Measurements from ENCODE around the gene URB2. TPM values are rescaled to one million over a fixed set of nuclear protein-coding genes. Genes with fewer than 3 reads are reported as not detected.

URB2 gene
- total RNA-seq, 1 experiment from 2014 or later: 24.6 TPM

- Mint-ChIP-seq H3K27me3 (ENCODE audit: low read depth) (no peaks in the 10 kb centered on the region), H3K36me3 (no peaks in the 10 kb centered on the region), H3K4me1 (peaks cover 23% of the 10 kb centered on the region), H3K9me3 (no peaks in the 10 kb centered on the region), H3K27ac (no peak overlapping the region), H3K4me3 (no peak overlapping the region)
- ChIA-PET CTCF (interaction anchor here (0.6 to 1.9 kb wide), 2 partner anchors 60 to 548 kb away, joined by 3 to 7 read pairs; partner anchors contain the start of gene ABCB10), POLR2A (no interaction called here)
- ATAC-seq (no peak), DNase-seq (ENCODE audit: low spot score) (no peak)
- TF ChIP-seq GRHL2 (CRISPR knock-in tag; IDR thresholded peaks at IDR 0.05; ENCODE audit: insufficient replicate concordance, severe bottlenecking) (no peak), ETV6 (CRISPR knock-in tag; IDR thresholded peaks at IDR 0.05) (no peak), TP53 (CRISPR knock-in tag; IDR thresholded peaks at IDR 0.05) (no peak), E2F4 (CRISPR knock-in tag; IDR thresholded peaks at IDR 0.05; ENCODE audit: borderline replicate concordance, low read depth) (no peak), ZBTB43 (CRISPR knock-in tag; IDR thresholded peaks at IDR 0.05) (no peak), ZNF219 (CRISPR knock-in tag; IDR thresholded peaks at IDR 0.05; ENCODE audit: borderline replicate concordance) (no peak), ZNF532 (CRISPR knock-in tag; IDR thresholded peaks at IDR 0.05; ENCODE audit: borderline replicate concordance) (no peak), SOX15 (CRISPR knock-in tag; IDR thresholded peaks at IDR 0.05) (no peak), ESRRA (CRISPR knock-in tag; IDR thresholded peaks at IDR 0.05; ENCODE audit: borderline replicate concordance) (no peak), SMAD4 (CRISPR knock-in tag; IDR thresholded peaks at IDR 0.05) (no peak)
- TF ChIP-seq, protein P1, sequence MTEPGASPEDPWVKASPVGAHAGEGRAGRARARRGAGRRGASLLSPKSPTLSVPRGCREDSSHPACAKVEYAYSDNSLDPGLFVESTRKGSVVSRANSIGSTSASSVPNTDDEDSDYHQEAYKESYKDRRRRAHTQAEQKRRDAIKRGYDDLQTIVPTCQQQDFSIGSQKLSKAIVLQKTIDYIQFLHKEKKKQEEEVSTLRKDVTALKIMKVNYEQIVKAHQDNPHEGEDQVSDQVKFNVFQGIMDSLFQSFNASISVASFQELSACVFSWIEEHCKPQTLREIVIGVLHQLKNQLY (CRISPR knock-in tag; IDR thresholded peaks at IDR 0.05): no peak
- TF ChIP-seq, protein P2, sequence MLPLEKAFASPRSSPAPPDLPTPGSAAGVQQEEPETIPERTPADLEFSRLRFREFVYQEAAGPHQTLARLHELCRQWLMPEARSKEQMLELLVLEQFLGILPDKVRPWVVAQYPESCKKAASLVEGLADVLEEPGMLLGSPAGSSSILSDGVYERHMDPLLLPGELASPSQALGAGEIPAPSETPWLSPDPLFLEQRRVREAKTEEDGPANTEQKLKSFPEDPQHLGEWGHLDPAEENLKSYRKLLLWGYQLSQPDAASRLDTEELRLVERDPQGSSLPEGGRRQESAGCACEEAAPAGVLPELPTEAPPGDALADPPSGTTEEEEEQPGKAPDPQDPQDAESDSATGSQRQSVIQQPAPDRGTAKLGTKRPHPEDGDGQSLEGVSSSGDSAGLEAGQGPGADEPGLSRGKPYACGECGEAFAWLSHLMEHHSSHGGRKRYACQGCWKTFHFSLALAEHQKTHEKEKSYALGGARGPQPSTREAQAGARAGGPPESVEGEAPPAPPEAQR (CRISPR knock-in tag; IDR thresholded peaks at IDR 0.05): no peak
- TF ChIP-seq, protein P3, sequence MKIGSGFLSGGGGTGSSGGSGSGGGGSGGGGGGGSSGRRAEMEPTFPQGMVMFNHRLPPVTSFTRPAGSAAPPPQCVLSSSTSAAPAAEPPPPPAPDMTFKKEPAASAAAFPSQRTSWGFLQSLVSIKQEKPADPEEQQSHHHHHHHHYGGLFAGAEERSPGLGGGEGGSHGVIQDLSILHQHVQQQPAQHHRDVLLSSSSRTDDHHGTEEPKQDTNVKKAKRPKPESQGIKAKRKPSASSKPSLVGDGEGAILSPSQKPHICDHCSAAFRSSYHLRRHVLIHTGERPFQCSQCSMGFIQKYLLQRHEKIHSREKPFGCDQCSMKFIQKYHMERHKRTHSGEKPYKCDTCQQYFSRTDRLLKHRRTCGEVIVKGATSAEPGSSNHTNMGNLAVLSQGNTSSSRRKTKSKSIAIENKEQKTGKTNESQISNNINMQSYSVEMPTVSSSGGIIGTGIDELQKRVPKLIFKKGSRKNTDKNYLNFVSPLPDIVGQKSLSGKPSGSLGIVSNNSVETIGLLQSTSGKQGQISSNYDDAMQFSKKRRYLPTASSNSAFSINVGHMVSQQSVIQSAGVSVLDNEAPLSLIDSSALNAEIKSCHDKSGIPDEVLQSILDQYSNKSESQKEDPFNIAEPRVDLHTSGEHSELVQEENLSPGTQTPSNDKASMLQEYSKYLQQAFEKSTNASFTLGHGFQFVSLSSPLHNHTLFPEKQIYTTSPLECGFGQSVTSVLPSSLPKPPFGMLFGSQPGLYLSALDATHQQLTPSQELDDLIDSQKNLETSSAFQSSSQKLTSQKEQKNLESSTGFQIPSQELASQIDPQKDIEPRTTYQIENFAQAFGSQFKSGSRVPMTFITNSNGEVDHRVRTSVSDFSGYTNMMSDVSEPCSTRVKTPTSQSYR (CRISPR knock-in tag; IDR thresholded peaks at IDR 0.05): no peak
- TF ChIP-seq, protein P4, sequence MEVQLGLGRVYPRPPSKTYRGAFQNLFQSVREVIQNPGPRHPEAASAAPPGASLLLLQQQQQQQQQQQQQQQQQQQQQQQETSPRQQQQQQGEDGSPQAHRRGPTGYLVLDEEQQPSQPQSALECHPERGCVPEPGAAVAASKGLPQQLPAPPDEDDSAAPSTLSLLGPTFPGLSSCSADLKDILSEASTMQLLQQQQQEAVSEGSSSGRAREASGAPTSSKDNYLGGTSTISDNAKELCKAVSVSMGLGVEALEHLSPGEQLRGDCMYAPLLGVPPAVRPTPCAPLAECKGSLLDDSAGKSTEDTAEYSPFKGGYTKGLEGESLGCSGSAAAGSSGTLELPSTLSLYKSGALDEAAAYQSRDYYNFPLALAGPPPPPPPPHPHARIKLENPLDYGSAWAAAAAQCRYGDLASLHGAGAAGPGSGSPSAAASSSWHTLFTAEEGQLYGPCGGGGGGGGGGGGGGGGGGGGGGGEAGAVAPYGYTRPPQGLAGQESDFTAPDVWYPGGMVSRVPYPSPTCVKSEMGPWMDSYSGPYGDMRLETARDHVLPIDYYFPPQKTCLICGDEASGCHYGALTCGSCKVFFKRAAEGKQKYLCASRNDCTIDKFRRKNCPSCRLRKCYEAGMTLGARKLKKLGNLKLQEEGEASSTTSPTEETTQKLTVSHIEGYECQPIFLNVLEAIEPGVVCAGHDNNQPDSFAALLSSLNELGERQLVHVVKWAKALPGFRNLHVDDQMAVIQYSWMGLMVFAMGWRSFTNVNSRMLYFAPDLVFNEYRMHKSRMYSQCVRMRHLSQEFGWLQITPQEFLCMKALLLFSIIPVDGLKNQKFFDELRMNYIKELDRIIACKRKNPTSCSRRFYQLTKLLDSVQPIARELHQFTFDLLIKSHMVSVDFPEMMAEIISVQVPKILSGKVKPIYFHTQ (CRISPR knock-in tag; IDR thresholded peaks at IDR 0.05): no peak
- TF ChIP-seq, protein P5, sequence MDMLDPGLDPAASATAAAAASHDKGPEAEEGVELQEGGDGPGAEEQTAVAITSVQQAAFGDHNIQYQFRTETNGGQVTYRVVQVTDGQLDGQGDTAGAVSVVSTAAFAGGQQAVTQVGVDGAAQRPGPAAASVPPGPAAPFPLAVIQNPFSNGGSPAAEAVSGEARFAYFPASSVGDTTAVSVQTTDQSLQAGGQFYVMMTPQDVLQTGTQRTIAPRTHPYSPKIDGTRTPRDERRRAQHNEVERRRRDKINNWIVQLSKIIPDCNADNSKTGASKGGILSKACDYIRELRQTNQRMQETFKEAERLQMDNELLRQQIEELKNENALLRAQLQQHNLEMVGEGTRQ (CRISPR knock-in tag; IDR thresholded peaks at IDR 0.05): no peak
- TF ChIP-seq, protein P6, sequence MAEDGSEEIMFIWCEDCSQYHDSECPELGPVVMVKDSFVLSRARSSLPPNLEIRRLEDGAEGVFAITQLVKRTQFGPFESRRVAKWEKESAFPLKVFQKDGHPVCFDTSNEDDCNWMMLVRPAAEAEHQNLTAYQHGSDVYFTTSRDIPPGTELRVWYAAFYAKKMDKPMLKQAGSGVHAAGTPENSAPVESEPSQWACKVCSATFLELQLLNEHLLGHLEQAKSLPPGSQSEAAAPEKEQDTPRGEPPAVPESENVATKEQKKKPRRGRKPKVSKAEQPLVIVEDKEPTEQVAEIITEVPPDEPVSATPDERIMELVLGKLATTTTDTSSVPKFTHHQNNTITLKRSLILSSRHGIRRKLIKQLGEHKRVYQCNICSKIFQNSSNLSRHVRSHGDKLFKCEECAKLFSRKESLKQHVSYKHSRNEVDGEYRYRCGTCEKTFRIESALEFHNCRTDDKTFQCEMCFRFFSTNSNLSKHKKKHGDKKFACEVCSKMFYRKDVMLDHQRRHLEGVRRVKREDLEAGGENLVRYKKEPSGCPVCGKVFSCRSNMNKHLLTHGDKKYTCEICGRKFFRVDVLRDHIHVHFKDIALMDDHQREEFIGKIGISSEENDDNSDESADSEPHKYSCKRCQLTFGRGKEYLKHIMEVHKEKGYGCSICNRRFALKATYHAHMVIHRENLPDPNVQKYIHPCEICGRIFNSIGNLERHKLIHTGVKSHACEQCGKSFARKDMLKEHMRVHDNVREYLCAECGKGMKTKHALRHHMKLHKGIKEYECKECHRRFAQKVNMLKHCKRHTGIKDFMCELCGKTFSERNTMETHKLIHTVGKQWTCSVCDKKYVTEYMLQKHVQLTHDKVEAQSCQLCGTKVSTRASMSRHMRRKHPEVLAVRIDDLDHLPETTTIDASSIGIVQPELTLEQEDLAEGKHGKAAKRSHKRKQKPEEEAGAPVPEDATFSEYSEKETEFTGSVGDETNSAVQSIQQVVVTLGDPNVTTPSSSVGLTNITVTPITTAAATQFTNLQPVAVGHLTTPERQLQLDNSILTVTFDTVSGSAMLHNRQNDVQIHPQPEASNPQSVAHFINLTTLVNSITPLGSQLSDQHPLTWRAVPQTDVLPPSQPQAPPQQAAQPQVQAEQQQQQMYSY (CRISPR knock-in tag; IDR thresholded peaks at IDR 0.05): no peak
These were observed 7.0 kb upstream of the URB2 start for GRCh38 chr1:229619002-229619401.

Measured in WTC11 (cell line).